ENCODE data around the gene SETBP1. TPM values are rescaled to one million over a fixed set of nuclear protein-coding genes. Genes with fewer than 3 reads are reported as not detected.

Gene SETBP1
- total RNA-seq, 1 experiment from 2014 or later = 0.23 TPM

- Histone ChIP-seq H3K4me3 (ENCODE audit: low read depth in 2 of 2, low read length in 2 of 2) (no peak overlapping the region), H3K36me3 (ENCODE audit: control insufficient read depth, insufficient read depth, low read length) (no peaks in the 10 kb centered on the region), H3K27ac (ENCODE audit: low read length) (no peak overlapping the region), H3K27me3 (ENCODE audit: control insufficient read depth, insufficient read depth, low read length) (no peaks in the 10 kb centered on the region), H3K4me1 (ENCODE audit: control insufficient read depth, insufficient read depth, low read length) (no peaks in the 10 kb centered on the region), H3K9me3 (ENCODE audit: control insufficient read depth, insufficient read depth, low read depth, low read length) (no peaks in the 10 kb centered on the region)
- ATAC-seq (no peak), DNase-seq (ENCODE audit: low read depth, low spot score) (no peak)
- in situ Hi-C loops (cut with HindIII; ENCODE audit: low pct_unique_long_range_greater_than_20kb, low sequenced_read_pairs) (no loop called here), intact Hi-C loops (cut with micrococcal nuclease; ENCODE audit: unreplicated experiment) (no loop called here)
- TF ChIP-seq SIN3A (IDR thresholded peaks at IDR 0.05; ENCODE audit: borderline replicate concordance, insufficient read depth, low read depth, low read length) (no peak), POLR2AphosphoS5 (IDR thresholded peaks at IDR 0.05; ENCODE audit: low read depth, low read length) (no peak), TCF7L2 (IDR thresholded peaks at IDR 0.05; ENCODE audit: low read depth, low read length) (no peak)
- TF ChIP-seq, protein P1, sequence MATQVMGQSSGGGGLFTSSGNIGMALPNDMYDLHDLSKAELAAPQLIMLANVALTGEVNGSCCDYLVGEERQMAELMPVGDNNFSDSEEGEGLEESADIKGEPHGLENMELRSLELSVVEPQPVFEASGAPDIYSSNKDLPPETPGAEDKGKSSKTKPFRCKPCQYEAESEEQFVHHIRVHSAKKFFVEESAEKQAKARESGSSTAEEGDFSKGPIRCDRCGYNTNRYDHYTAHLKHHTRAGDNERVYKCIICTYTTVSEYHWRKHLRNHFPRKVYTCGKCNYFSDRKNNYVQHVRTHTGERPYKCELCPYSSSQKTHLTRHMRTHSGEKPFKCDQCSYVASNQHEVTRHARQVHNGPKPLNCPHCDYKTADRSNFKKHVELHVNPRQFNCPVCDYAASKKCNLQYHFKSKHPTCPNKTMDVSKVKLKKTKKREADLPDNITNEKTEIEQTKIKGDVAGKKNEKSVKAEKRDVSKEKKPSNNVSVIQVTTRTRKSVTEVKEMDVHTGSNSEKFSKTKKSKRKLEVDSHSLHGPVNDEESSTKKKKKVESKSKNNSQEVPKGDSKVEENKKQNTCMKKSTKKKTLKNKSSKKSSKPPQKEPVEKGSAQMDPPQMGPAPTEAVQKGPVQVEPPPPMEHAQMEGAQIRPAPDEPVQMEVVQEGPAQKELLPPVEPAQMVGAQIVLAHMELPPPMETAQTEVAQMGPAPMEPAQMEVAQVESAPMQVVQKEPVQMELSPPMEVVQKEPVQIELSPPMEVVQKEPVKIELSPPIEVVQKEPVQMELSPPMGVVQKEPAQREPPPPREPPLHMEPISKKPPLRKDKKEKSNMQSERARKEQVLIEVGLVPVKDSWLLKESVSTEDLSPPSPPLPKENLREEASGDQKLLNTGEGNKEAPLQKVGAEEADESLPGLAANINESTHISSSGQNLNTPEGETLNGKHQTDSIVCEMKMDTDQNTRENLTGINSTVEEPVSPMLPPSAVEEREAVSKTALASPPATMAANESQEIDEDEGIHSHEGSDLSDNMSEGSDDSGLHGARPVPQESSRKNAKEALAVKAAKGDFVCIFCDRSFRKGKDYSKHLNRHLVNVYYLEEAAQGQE (IDR thresholded peaks at IDR 0.05; ENCODE audit: insufficient read depth in 1 of 2, low read depth in 2 of 2, low read length in 1 of 2) = no peak
- TF ChIP-seq, protein P2, sequence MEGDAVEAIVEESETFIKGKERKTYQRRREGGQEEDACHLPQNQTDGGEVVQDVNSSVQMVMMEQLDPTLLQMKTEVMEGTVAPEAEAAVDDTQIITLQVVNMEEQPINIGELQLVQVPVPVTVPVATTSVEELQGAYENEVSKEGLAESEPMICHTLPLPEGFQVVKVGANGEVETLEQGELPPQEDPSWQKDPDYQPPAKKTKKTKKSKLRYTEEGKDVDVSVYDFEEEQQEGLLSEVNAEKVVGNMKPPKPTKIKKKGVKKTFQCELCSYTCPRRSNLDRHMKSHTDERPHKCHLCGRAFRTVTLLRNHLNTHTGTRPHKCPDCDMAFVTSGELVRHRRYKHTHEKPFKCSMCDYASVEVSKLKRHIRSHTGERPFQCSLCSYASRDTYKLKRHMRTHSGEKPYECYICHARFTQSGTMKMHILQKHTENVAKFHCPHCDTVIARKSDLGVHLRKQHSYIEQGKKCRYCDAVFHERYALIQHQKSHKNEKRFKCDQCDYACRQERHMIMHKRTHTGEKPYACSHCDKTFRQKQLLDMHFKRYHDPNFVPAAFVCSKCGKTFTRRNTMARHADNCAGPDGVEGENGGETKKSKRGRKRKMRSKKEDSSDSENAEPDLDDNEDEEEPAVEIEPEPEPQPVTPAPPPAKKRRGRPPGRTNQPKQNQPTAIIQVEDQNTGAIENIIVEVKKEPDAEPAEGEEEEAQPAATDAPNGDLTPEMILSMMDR (IDR thresholded peaks at IDR 0.05) = no peak
- POLR2A ChIA-PET = interaction anchor here (0.7 kb wide), 1 partner anchor 1184 kb away, joined by 3 read pairs; no protein-coding TSS in a partner anchor
- BruUV-seq (replicated peaks) = no TSS peak
- CTCF ChIA-PET = no interaction called here
These were observed 177.2 kb downstream of the SETBP1 start for GRCh38 chr18:44857744-44858491.

GRCh38 chr18:44859263-44859662 is 178.6 kb downstream of the SETBP1 start:
- ChIA-PET POLR2A (no interaction called here), CTCF (no interaction called here)
- H3K9me3 ChIP-seq (ENCODE audit: control insufficient read depth, insufficient read depth, low read depth, low read length) = no peaks in the 10 kb centered on the region
- intact Hi-C loops (cut with micrococcal nuclease; ENCODE audit: unreplicated experiment) = no loop called here
- DNase-seq (ENCODE audit: low read depth, low spot score) (no peak), ATAC-seq (no peak)
- TF ChIP-seq TCF7L2 (IDR thresholded peaks at IDR 0.05; ENCODE audit: low read depth, low read length) = no peak
- no TSS peak for BruUV-seq (replicated peaks)
- H3K27ac ChIP-seq (ENCODE audit: low read length) = no peak overlapping the region
- H3K27me3 ChIP-seq (ENCODE audit: control insufficient read depth, insufficient read depth, low read length) = no peaks in the 10 kb centered on the region
- no peaks in the 10 kb centered on the region for H3K4me1 ChIP-seq (ENCODE audit: control insufficient read depth, insufficient read depth, low read length)
- H3K4me3 ChIP-seq (ENCODE audit: low read depth in 2 of 2, low read length in 2 of 2) = no peak overlapping the region
- in situ Hi-C loops (cut with HindIII; ENCODE audit: low pct_unique_long_range_greater_than_20kb, low sequenced_read_pairs) = no loop called here
- no peaks in the 10 kb centered on the region for H3K36me3 ChIP-seq (ENCODE audit: control insufficient read depth, insufficient read depth, low read length)

GRCh38 chr18:44859751-44860439 is 179.2 kb downstream of the SETBP1 start:
- H3K36me3 ChIP-seq (ENCODE audit: control insufficient read depth, insufficient read depth, low read length) = no peaks in the 10 kb centered on the region

More at GRCh38 chr18:44859751-44860439, 179.2 kb downstream of the SETBP1 start:
- DNase-seq (ENCODE audit: low read depth, low spot score) (no peak), ATAC-seq (no peak)
- BruUV-seq (replicated peaks) = no TSS peak
- CTCF ChIA-PET = no interaction called here
- TF ChIP-seq, protein P1 (IDR thresholded peaks at IDR 0.05; ENCODE audit: insufficient read depth in 1 of 2, low read depth in 2 of 2, low read length in 1 of 2) = no peak
- TF ChIP-seq SIN3A (IDR thresholded peaks at IDR 0.05; ENCODE audit: borderline replicate concordance, insufficient read depth, low read depth, low read length) (no peak), POLR2AphosphoS5 (IDR thresholded peaks at IDR 0.05; ENCODE audit: low read depth, low read length) (no peak), TCF7L2 (IDR thresholded peaks at IDR 0.05; ENCODE audit: low read depth, low read length) (no peak)
- TF ChIP-seq, protein P2 (IDR thresholded peaks at IDR 0.05) = no peak
- Histone ChIP-seq H3K9me3 (ENCODE audit: control insufficient read depth, insufficient read depth, low read depth, low read length) (no peaks in the 10 kb centered on the region), H3K4me1 (ENCODE audit: control insufficient read depth, insufficient read depth, low read length) (no peaks in the 10 kb centered on the region), H3K4me3 (ENCODE audit: low read depth in 2 of 2, low read length in 2 of 2) (no peak overlapping the region), H3K27ac (ENCODE audit: low read length) (no peak overlapping the region), H3K27me3 (ENCODE audit: control insufficient read depth, insufficient read depth, low read length) (no peaks in the 10 kb centered on the region)
- intact Hi-C loops (cut with micrococcal nuclease; ENCODE audit: unreplicated experiment) (no loop called here), in situ Hi-C loops (cut with HindIII; ENCODE audit: low pct_unique_long_range_greater_than_20kb, low sequenced_read_pairs) (no loop called here)
- POLR2A ChIA-PET = no interaction called here
